ENCODE measurements around the gene ADCY3.

- TF ChIP-seq, protein P1, sequence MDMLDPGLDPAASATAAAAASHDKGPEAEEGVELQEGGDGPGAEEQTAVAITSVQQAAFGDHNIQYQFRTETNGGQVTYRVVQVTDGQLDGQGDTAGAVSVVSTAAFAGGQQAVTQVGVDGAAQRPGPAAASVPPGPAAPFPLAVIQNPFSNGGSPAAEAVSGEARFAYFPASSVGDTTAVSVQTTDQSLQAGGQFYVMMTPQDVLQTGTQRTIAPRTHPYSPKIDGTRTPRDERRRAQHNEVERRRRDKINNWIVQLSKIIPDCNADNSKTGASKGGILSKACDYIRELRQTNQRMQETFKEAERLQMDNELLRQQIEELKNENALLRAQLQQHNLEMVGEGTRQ (IDR thresholded peaks at IDR 0.05; ENCODE audit: low read depth, low read length): no peak
- TF ChIP-seq RAD21 (IDR thresholded peaks at IDR 0.05; ENCODE audit: low read length): no peak
- TF ChIP-seq CTCF (conservative IDR thresholded peaks at IDR 0.05; ENCODE audit: low read depth, low read length): no peak
- TF ChIP-seq, protein P2, sequence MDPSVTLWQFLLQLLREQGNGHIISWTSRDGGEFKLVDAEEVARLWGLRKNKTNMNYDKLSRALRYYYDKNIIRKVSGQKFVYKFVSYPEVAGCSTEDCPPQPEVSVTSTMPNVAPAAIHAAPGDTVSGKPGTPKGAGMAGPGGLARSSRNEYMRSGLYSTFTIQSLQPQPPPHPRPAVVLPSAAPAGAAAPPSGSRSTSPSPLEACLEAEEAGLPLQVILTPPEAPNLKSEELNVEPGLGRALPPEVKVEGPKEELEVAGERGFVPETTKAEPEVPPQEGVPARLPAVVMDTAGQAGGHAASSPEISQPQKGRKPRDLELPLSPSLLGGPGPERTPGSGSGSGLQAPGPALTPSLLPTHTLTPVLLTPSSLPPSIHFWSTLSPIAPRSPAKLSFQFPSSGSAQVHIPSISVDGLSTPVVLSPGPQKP (IDR thresholded peaks at IDR 0.05; ENCODE audit: borderline replicate concordance, low read depth, low read length): no peak
- TF ChIP-seq CHD1 (IDR thresholded peaks at IDR 0.05; ENCODE audit: low read depth, low read length): no peak
- no peak for TF ChIP-seq NFE2L2 (IDR thresholded peaks at IDR 0.05; ENCODE audit: low read depth, low read length)
- no peak for TF ChIP-seq FOS (IDR thresholded peaks at IDR 0.05; ENCODE audit: low read depth, low read length)
- TF ChIP-seq SMC3 (IDR thresholded peaks at IDR 0.05; ENCODE audit: low read depth, low read length): no peak
- TF ChIP-seq POLR2A (IDR thresholded peaks at IDR 0.05; ENCODE audit: low read depth, low read length): no peak
- no peak for TF ChIP-seq MAZ (IDR thresholded peaks at IDR 0.05; ENCODE audit: borderline replicate concordance, low read depth, low read length)
- TF ChIP-seq RCOR1 (IDR thresholded peaks at IDR 0.05; ENCODE audit: insufficient replicate concordance, low read length): no peak
- TF ChIP-seq MXI1 (IDR thresholded peaks at IDR 0.05; ENCODE audit: borderline replicate concordance, low read depth, low read length): no peak
- TF ChIP-seq MAFK (IDR thresholded peaks at IDR 0.05; ENCODE audit: low read depth, low read length): no peak
These were observed 32.6 kb downstream of the ADCY3 start for GRCh38 chr2:24887307-24887874.

Measured in IMR-90 (cell line).